HepG2 (cell line): Measurements from ENCODE around the gene RHOG. TPM values are rescaled to one million over a fixed set of nuclear protein-coding genes. Genes with fewer than 3 reads are reported as not detected.

Experiments
- ASH2L ChIP-seq: fragments of 300-600, 200-600 bp; sonication (generic); IDR thresholded peaks from 2 replicates; pipeline ENCODE4 v1.7.0; 2017; ENCODE audit warnings: low read depth, mild to moderate bottlenecking, moderate library complexity, mixed read lengths, low read length; ENCODE audit not compliant: insufficient read length
- CAMTA2 ChIP-seq: sonication (generic); formaldehyde crosslinking; IDR thresholded peaks from 2 replicates; pipeline ENCODE4 v1.4.0; 2020; ENCODE audit warnings: mild to moderate bottlenecking, missing genetic modification reagents, borderline replicate concordance
- DRAP1 ChIP-seq: IDR thresholded peaks from 2 replicates; pipeline ENCODE4 v1.6.1; 2016; ENCODE audit warnings: missing genetic modification reagents, missing compliant biosample characterization
- GMEB1 ChIP-seq: sonication (generic); formaldehyde crosslinking; IDR thresholded peaks from 2 replicates; pipeline ENCODE4 v1.5.1; 2020; ENCODE audit warnings: missing genetic modification reagents, mild to moderate bottlenecking, borderline replicate concordance
- GMEB2 ChIP-seq: IDR thresholded peaks from 2 replicates; pipeline ENCODE4 v1.6.1; 2016; ENCODE audit warnings: missing biosample characterization, missing genetic modification reagents, low read depth
- GPBP1L1 ChIP-seq: sonication (generic); formaldehyde crosslinking; IDR thresholded peaks from 2 replicates; pipeline ENCODE4 v1.5.0; 2020; ENCODE audit warnings: mild to moderate bottlenecking, missing genetic modification reagents
- HDAC1 ChIP-seq: sonication (generic); formaldehyde crosslinking; IDR thresholded peaks from 2 replicates; pipeline ENCODE4 v1.5.1; 2020; ENCODE audit warnings: mild to moderate bottlenecking, missing genetic modification reagents
- LRRFIP1 ChIP-seq: sonication (generic); formaldehyde crosslinking; conservative IDR thresholded peaks from 2 replicates; pipeline ENCODE4 v1.4.0; 2020; ENCODE audit warnings: missing genetic modification reagents
- MBD4 ChIP-seq: IDR thresholded peaks from 2 replicates; pipeline ENCODE4 v1.6.1; 2012; ENCODE audit warnings: low read length, inconsistent platforms, borderline replicate concordance
- SALL1 ChIP-seq: sonication (generic); formaldehyde crosslinking; IDR thresholded peaks from 2 replicates; pipeline ENCODE4 v1.8.0; 2022; ENCODE audit warnings: mild to moderate bottlenecking, missing genetic modification reagents
- SMYD3 ChIP-seq: sonication (generic); formaldehyde crosslinking; IDR thresholded peaks from 2 replicates; pipeline ENCODE4 v1.8.1; 2023; ENCODE audit warnings: mild to moderate bottlenecking, missing genetic modification reagents
- TCF7 ChIP-seq: sonication (generic); IDR thresholded peaks from 2 replicates; pipeline ENCODE4 v1.6.1; 2016; ENCODE audit warnings: antibody characterized with exemption, low read depth
- ZBTB14 ChIP-seq: sonication (generic); formaldehyde crosslinking; IDR thresholded peaks from 2 replicates; pipeline ENCODE4 v1.4.0; 2020; ENCODE audit warnings: missing genetic modification reagents
- ZFP36L2 ChIP-seq: sonication (generic); formaldehyde crosslinking; IDR thresholded peaks from 2 replicates; pipeline ENCODE4 v1.4.0; 2020; ENCODE audit warnings: missing genetic modification reagents
- ZNF143 ChIP-seq: sonication (generic); formaldehyde crosslinking; IDR thresholded peaks from 2 replicates; pipeline ENCODE4 v1.4.0; 2020; ENCODE audit warnings: missing genetic modification reagents
- ZNF224 ChIP-seq: sonication (generic); formaldehyde crosslinking; IDR thresholded peaks from 2 replicates; pipeline ENCODE4 v1.5.0; 2020; ENCODE audit warnings: mild to moderate bottlenecking, missing genetic modification reagents
- ZNF510 ChIP-seq: sonication (generic); formaldehyde crosslinking; IDR thresholded peaks from 2 replicates; pipeline ENCODE4 v1.4.0; 2020; ENCODE audit warnings: low read depth, mild to moderate bottlenecking, missing genetic modification reagents
- ZNF512 ChIP-seq: sonication (generic); formaldehyde crosslinking; IDR thresholded peaks from 2 replicates; pipeline ENCODE4 v1.4.0; 2020; ENCODE audit warnings: mild to moderate bottlenecking, missing genetic modification reagents
- ZNF570 ChIP-seq: sonication (generic); formaldehyde crosslinking; IDR thresholded peaks from 2 replicates; pipeline ENCODE4 v1.4.0; 2020; ENCODE audit warnings: mild to moderate bottlenecking, missing genetic modification reagents, borderline replicate concordance
- ZNF879 ChIP-seq: sonication (generic); formaldehyde crosslinking; IDR thresholded peaks from 2 replicates; pipeline ENCODE4 v1.8.1; 2023; ENCODE audit warnings: missing genetic modification reagents
- polyA plus RNA-seq, 8 experiments: library from polyadenylated mRNA; depleted of rRNA in 3 of 8; stranded (reverse) in 7 of 8; unstranded in 1 of 8; fragments of >200 nt; fragmentation: Illumina TruSeq in 4 of 8; extraction: Trizol in 4 of 8; gene quantifications; 2 replicates each; pipeline versions ENCODE4 v1.2.1 to v1.2.3, GENCODE V29; 2011 to 2016; ENCODE audit warnings: low read depth in 4 of 8, missing spikeins in 1 of 8, mixed read lengths in 1 of 8; ENCODE audit not compliant: insufficient read depth in 1 of 8
- total RNA-seq, 5 experiments: library from RNA; depleted of rRNA; stranded (reverse); fragments of >200 nt; fragmentation: Illumina TruSeq; extraction: Trizol; gene quantifications; 2 replicates each; pipeline ENCODE4 v1.2.3, GENCODE V29; 2016; ENCODE audit warnings: low read depth in 1 of 5

RHOG gene
- total and polyA plus RNA-seq, 2 of the 13 experiments (the other 11 are each of a cell fraction or from before 2014, with no cell fraction given) = 7.7 to 23.4 TPM

GRCh38 chr11:3796801-3797328, 43.9 kb downstream of the RHOG start (continued):
- TF ChIP-seq GMEB1 = no peak
- TF ChIP-seq SMYD3 = no peak
- TF ChIP-seq GPBP1L1 (CRISPR knock-in tag) = no peak
- no peak for TF ChIP-seq ZNF510 (CRISPR knock-in tag)
- TF ChIP-seq GMEB2 (CRISPR knock-in tag) = no peak
- TF ChIP-seq CAMTA2 (CRISPR knock-in tag) = no peak
- TF ChIP-seq TCF7 = no peak
- TF ChIP-seq DRAP1 (CRISPR knock-in tag) = no peak
- no peak for TF ChIP-seq ZNF512 (CRISPR knock-in tag)
- 0 out of 2 replicates have a peak, but pooled peaks have one; percentile 39 for TF ChIP-seq ZNF879 (CRISPR knock-in tag)
- no peak for TF ChIP-seq ZFP36L2
- no peak for TF ChIP-seq ZNF224 (CRISPR knock-in tag)
- no peak for TF ChIP-seq MBD4
- TF ChIP-seq LRRFIP1 = no peak
- no peak for TF ChIP-seq SALL1 (CRISPR knock-in tag)
- no peak for TF ChIP-seq ZNF143 (CRISPR knock-in tag)
- no peak for TF ChIP-seq ZBTB14 (CRISPR knock-in tag)
- TF ChIP-seq ZNF570 (CRISPR knock-in tag) = no peak
- no peak for TF ChIP-seq ASH2L
- TF ChIP-seq HDAC1 (CRISPR knock-in tag) = peak; percentile 72; the same call in 1 of the 2 replicates
